ENCODE data around the gene CPZ. TPM values are rescaled to one million over a fixed set of nuclear protein-coding genes. Genes with fewer than 3 reads are reported as not detected.

Gene CPZ
- total RNA-seq, 4 donors from 2014 or later = 2.3 to 7.5 (median 3.2) TPM; not detected in 1

- no peak for ATAC-seq
- no peaks in the 10 kb centered on the region for H3K36me3 ChIP-seq
- no peaks in the 10 kb centered on the region for H3K9me3 ChIP-seq
- 75% methylated on average over 2 to 11 of the region's 14 CpGs for WGBS, 2 donors (ENCODE audit: low coverage in 1 of 2)
- TF ChIP-seq POLR2AphosphoS5 (IDR thresholded peaks at IDR 0.05) (no peak), POLR2A (IDR thresholded peaks at IDR 0.05) (no peak), EP300 (IDR thresholded peaks at IDR 0.05) (no peak), CTCF (IDR thresholded peaks at IDR 0.05) (no peak)
- H3K4me3 ChIP-seq = no peak overlapping the region
- peaks cover 18% of the 10 kb centered on the region for H3K27me3 ChIP-seq
- no peak overlapping the region for H3K27ac ChIP-seq
- no peaks in the 10 kb centered on the region for H3K4me1 ChIP-seq
Measured at GRCh38 chr4:8548731-8549351, 43.7 kb upstream of the CPZ start.

- WGBS, 2 donors (ENCODE audit: low coverage in 1 of 2) = no CpG with 5 or more reads among the region's 11 CpGs
- H3K27ac ChIP-seq = no peak overlapping the region
- H3K27me3 ChIP-seq = peaks cover 13% of the 10 kb centered on the region
- H3K36me3 ChIP-seq = no peaks in the 10 kb centered on the region
- no peaks in the 10 kb centered on the region for H3K9me3 ChIP-seq
- TF ChIP-seq POLR2AphosphoS5 (IDR thresholded peaks at IDR 0.05) = no peak
- no peak for TF ChIP-seq POLR2A (IDR thresholded peaks at IDR 0.05)
- no peaks in the 10 kb centered on the region for H3K4me1 ChIP-seq
- H3K4me3 ChIP-seq = no peak overlapping the region
- ATAC-seq = no peak
Measured at GRCh38 chr4:8549352-8549931, 43.1 kb upstream of the CPZ start.

GRCh38 chr4:8550691-8551090 is 41.9 kb upstream of the CPZ start:
- no peaks in the 10 kb centered on the region for H3K36me3 ChIP-seq
- 43 to 60% methylated on average over 1 to 3 of the region's 9 CpGs for WGBS, 2 donors (ENCODE audit: low coverage in 1 of 2)
- peaks cover 6% of the 10 kb centered on the region for H3K27me3 ChIP-seq
- H3K9me3 ChIP-seq = no peaks in the 10 kb centered on the region
- no peaks in the 10 kb centered on the region for H3K4me1 ChIP-seq
- H3K4me3 ChIP-seq = no peak overlapping the region
- H3K27ac ChIP-seq = no peak overlapping the region
- TF ChIP-seq POLR2AphosphoS5 (IDR thresholded peaks at IDR 0.05) (no peak), EP300 (IDR thresholded peaks at IDR 0.05) (no peak), CTCF (IDR thresholded peaks at IDR 0.05) (no peak), POLR2A (IDR thresholded peaks at IDR 0.05) (no peak)
- ATAC-seq = no peak

- H3K27ac ChIP-seq = no peak overlapping the region
- H3K9me3 ChIP-seq = no peaks in the 10 kb centered on the region
- no peaks in the 10 kb centered on the region for H3K36me3 ChIP-seq
- ATAC-seq = no peak
- H3K27me3 ChIP-seq = peaks cover 6% of the 10 kb centered on the region
- 79 to 100% methylated on average over 1 to 4 of the region's 4 CpGs for WGBS, 2 donors (ENCODE audit: low coverage in 1 of 2)
- H3K4me3 ChIP-seq = no peak overlapping the region
- TF ChIP-seq CTCF (IDR thresholded peaks at IDR 0.05) = no peak
- TF ChIP-seq POLR2A (IDR thresholded peaks at IDR 0.05) = no peak
- no peak for TF ChIP-seq EP300 (IDR thresholded peaks at IDR 0.05)
- TF ChIP-seq POLR2AphosphoS5 (IDR thresholded peaks at IDR 0.05) = no peak
- no peaks in the 10 kb centered on the region for H3K4me1 ChIP-seq
Measured at GRCh38 chr4:8552024-8552423, 40.5 kb upstream of the CPZ start.

GRCh38 chr4:8552581-8553205 is 39.9 kb upstream of the CPZ start:
- no peaks in the 10 kb centered on the region for H3K36me3 ChIP-seq
- H3K27ac ChIP-seq = no peak overlapping the region
- TF ChIP-seq POLR2AphosphoS5 (IDR thresholded peaks at IDR 0.05) = no peak
- no peak for TF ChIP-seq EP300 (IDR thresholded peaks at IDR 0.05)
- no peak for TF ChIP-seq POLR2A (IDR thresholded peaks at IDR 0.05)
- TF ChIP-seq CTCF (IDR thresholded peaks at IDR 0.05) = no peak
- peaks cover 6% of the 10 kb centered on the region for H3K27me3 ChIP-seq
- H3K9me3 ChIP-seq = no peaks in the 10 kb centered on the region
- no peaks in the 10 kb centered on the region for H3K4me1 ChIP-seq
- ATAC-seq = no peak
- WGBS, 2 donors (ENCODE audit: low coverage in 1 of 2) = 71 to 100% methylated on average over 1 of the region's 8 CpGs
- no peak overlapping the region for H3K4me3 ChIP-seq

Data from gastroesophageal sphincter (tissue), 4 donors.